NOMO-1 (cell line): Measurements from ENCODE around the gene KHK.
"Not testable (repeated sequence)": the region's sequence is repeated elsewhere in the genome, so short reads cannot be mapped to it uniquely, and the experiment has no call there.

Source experiments
- DNase-seq, 2 experiments: peaks; one replicate each; lab custom pipeline; 2025; ENCODE audit not compliant: unreplicated experiment in 2 of 2; lab: John Stamatoyannopoulos, UW

Gene KHK

GRCh38 chr2:27095427-27095744 lies 8.8 kb downstream of the KHK start:
- no peak for DNase-seq

- DNase-seq = peak in 1 of 2 experiments; percentile 42
Observed at GRCh38 chr2:27095745-27096651, 9.4 kb downstream of the KHK start.

GRCh38 chr2:27096748-27097297 lies 10.3 kb downstream of the KHK start:
- DNase-seq = no peak

- no peak for DNase-seq
Observed at GRCh38 chr2:27097341-27097740, 10.8 kb downstream of the KHK start.

- DNase-seq = no peak
Observed at GRCh38 chr2:27099334-27099955, 12.9 kb downstream of the KHK start.

- no peak for DNase-seq
Observed at GRCh38 chr2:27100036-27100435, 13.5 kb downstream of the KHK start.

GRCh38 chr2:27102329-27102728 lies 15.8 kb downstream of the KHK start:
- DNase-seq = no peak

- DNase-seq = no peak
Observed at GRCh38 chr2:27105981-27106380, 19.4 kb downstream of the KHK start.

- no peak for DNase-seq
Observed at GRCh38 chr2:27108221-27108620, 21.6 kb downstream of the KHK start.

GRCh38 chr2:27109083-27109482 lies 22.5 kb downstream of the KHK start:
- DNase-seq = no peak

GRCh38 chr2:27110603-27111352 lies 24.2 kb downstream of the KHK start:
- not testable (repeated sequence) for DNase-seq

GRCh38 chr2:27111392-27112078 lies 25.0 kb downstream of the KHK start:
- DNase-seq = not testable (repeated sequence)

- DNase-seq = no peak
Observed at GRCh38 chr2:27115519-27115918, 28.9 kb downstream of the KHK start.

GRCh38 chr2:27117995-27118524 lies 31.5 kb downstream of the KHK start:
- no peak for DNase-seq

- no peak for DNase-seq
Observed at GRCh38 chr2:27118525-27119329, 32.2 kb downstream of the KHK start, which contains the start of gene CGREF1. TSS of gene CGREF1 (minus strand) at chr2:27119128. CDS start at chr2:27104366, 14,762 bp downstream.

GRCh38 chr2:27119330-27119670 lies 32.7 kb downstream of the KHK start:
- not testable (repeated sequence) for DNase-seq

GRCh38 chr2:27121906-27122305 lies 35.3 kb downstream of the KHK start:
- DNase-seq = peak; percentile 15 to 50

- DNase-seq = no peak
Observed at GRCh38 chr2:27122791-27123190, 36.2 kb downstream of the KHK start.

- DNase-seq = peak; percentile 54 to 79
Observed at GRCh38 chr2:27123302-27124150, 37.0 kb downstream of the KHK start, which contains the start of gene ABHD1. TSS of gene ABHD1 (plus strand) at chr2:27123815. CDS start at chr2:27123949, 134 bp downstream.
